Measurements from ENCODE around the gene CCDC47.

GRCh38 chr17:63700528-63701455 is 72.6 kb downstream of the CCDC47 start:
- no peak for TF ChIP-seq CTCF (conservative IDR thresholded peaks at IDR 0.05; ENCODE audit: low read depth, low read length)
- no peak for TF ChIP-seq EZH2 (IDR thresholded peaks at IDR 0.05; ENCODE audit: low read length, unreplicated experiment)
- TF ChIP-seq EZH2phosphoT487 (IDR thresholded peaks at IDR 0.05; ENCODE audit: borderline replicate concordance, low read length), result no peak
